Stimulated activated CD8-positive, alpha-beta memory T cell treated with anti-CD3 and anti-CD28 coated beads, Interleukin-12 subunit alpha, Interleukin-12 subunit beta, amount 100 ng/mL, for 1 hour (primary cell): ENCODE data around the gene ST6GALNAC6.
A peak's percentile ranks its signal among the peaks of the same experiment; 100 is the strongest.
"Not testable (repeated sequence)": the region's sequence is repeated elsewhere in the genome, so short reads cannot be mapped to it uniquely, and the experiment has no call there.

Experiments
- DNase-seq: peaks from one replicate; pipeline ENCODE4 v3.0.0-alpha.2; 2020; ENCODE audit warnings: low read depth

ST6GALNAC6 gene

DNA sequence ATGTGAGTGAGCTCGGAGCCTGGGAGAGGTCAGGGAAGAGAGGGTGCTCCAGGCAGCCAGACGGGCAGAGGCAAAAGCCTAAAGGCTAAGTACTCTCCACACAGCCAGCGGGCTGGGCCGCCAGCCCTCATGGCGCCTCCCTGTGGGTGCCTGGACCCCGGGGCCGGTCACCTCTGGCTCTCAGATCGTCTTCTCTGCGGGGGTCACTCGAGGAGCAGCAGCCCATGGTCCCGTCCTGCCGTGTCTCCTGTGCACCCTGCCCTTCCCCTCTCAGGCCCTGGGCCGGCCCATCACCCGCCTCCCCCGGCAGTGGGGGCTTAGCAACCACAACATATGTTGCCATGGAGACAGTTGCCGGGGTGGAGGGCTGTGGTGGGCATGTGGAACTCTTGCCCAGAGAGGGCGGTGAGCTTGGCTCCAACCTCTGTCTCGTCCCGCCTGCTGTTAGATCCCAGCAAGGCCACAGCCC is 26.1 kb downstream of the ST6GALNAC6 start:
- no peak for DNase-seq

DNA sequence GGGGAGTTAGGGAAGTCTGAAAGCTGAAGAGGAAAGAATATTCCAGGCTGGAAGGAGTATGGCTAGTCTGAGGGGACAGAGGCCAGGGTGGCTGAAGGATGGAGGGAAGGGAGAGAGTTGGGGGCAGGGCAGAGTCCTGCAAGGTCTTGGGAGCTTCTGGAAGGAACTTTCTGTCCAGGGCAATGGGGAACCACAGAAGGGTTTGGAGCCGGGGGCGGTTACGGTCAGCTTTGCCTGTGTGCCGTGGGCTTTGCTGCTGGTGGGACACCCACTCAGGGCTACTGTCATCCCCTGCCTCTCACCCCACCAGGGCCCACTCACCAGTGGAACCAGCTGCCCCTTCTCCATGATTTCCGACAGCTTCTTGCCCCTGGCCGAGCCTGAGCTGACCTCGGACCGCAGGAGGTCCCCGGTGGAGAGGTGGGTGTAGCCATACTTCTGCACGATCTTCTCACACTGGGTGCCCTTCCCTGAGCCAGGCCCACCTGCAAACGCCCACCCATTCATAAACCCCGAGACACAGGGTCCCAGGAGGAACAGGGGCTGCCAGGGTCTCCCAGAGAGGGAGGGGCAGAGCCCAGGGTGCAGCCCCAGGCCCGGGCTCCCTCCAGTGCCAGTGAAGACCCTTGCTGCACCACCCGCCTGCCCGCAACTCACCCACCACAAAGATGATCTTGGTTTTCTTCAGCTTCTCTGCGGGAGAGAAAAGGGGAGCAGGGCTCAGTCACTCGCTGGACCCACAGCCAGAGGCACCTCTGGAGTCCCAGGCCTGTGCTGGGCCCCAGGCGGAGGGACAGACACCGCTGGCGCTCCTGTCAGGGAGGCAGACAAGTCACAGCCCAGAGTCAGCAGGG is 26.8 kb downstream of the ST6GALNAC6 start:
- DNase-seq, result no peak

DNA sequence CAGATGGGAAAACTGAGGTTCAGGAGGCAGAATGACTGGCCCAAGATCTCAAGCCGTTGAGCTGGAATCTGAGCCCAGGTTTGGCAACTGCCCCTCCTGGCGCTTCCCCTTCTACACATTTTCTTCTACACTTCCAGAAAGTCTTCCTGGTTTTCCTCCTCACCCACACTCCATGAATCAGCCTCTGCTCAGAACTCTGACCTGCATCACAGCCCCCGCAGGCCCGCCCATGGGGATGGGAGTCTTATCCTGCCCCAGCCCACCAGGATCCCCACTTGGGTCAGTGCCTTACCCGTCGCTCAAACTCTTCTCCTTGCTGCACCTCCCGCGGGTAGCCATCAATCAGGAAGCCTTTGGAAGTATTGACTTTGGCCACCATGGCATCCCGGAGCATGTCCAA is 27.9 kb downstream of the ST6GALNAC6 start:
- DNase-seq, result no peak

DNA sequence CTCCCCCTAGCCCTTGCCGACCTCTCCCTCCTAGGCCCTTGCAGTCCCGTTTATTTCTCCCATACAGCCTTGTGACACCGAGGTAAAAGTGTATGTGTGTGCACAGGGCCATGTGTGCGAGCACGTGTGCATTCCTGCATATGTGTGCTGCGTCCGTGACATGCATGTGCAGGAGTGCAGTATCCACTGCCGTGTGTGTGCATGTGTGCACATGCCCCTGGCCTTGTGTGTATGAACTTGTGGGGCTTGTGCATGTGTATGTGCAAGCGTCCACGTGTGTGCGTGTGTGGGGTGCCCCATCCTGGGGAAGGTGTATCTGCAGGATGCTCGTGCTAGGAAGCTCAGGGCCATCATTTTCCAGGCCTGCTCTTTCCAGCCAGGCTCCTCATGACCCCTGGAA is 28.5 kb downstream of the ST6GALNAC6 start:
- DNase-seq, result no peak

DNA sequence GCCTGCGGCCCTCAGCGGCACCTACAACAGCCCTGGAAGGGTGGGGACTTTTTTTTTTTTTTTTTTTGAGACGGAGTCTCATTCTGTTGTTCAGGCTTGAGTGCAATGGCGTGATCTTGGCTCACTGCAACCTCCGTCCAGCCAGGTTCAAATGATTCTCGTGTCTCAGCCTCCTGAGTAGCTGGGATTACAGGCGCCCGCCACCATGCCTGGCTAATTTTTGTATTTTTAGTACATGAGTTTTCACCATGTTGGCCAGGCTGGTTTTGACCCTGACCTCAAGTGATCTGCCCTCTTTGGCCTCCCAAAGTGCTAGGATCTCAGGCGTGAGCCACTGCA is 29.3 kb downstream of the ST6GALNAC6 start:
- not testable (repeated sequence) for DNase-seq

DNA sequence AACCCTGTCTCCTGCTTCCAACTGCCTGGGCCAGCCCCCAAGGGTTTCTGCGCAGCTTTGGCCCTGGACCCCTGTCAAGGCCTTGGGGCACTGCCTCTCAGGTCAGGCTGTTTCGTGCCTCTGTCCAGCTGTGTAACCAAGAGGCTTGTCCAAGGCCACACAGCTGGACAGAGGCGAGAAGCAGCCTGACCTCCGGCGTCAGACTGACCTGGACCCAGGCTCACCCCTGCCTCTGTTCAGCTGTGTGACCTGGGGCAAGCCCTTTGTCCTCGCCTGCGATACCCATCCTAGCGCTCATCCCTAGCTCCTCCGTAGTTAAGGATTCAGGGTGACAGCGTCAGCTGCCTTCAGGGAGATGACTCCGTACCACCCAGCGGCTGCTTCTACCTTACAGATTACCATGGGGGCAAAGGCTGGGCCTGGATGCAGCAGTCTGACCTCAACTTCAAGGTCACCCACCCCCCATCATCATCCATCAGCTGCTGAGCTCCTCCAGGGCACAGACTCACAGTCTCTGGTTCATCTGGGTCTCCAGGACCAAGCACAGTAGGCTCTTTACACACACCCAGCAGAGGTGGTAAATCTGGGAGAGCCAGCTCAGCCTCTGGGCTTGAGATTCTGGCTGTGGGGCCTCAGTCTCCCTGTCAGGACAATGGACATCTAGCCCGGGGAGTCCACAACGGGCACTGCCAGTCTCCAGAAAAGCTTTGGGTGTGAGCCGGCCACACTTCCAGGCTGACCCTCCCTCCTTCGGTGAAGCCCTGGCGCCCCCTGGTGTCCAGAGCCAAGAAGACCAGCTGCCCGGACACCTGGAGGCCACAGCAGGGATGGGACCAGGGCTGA is 29.9 kb downstream of the ST6GALNAC6 start:
- peak; percentile 68 for DNase-seq

DNA sequence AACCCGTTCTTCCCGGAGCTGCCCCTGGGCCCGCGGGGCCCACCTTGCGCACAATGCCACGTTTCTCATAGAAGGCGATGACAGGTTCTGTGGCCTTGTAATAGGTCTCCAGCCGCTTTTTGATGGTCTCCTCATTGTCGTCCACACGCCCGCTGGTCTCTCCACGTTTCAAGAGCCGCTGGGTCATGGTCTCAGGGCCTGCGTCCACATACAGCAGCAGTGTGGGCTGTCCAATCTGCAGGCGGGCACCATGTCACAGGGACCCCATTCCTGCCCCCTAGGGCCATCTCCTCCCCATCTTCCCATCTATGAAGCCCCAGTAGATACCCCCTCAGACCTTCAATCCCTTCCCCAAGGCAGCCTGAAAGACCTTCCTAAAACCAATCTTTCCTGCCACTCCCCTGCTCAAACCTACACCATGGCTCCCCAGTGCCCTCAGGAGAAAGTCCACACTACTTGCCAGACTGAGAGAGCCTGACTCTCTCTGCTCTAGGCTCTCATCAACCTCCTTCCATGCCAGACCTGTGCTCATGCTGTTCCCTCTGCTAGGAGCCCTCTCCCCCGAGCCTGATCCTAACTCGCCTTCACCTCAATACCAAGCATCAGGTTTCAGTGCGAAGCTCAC is 31.0 kb downstream of the ST6GALNAC6 start:
- no peak for DNase-seq

DNA sequence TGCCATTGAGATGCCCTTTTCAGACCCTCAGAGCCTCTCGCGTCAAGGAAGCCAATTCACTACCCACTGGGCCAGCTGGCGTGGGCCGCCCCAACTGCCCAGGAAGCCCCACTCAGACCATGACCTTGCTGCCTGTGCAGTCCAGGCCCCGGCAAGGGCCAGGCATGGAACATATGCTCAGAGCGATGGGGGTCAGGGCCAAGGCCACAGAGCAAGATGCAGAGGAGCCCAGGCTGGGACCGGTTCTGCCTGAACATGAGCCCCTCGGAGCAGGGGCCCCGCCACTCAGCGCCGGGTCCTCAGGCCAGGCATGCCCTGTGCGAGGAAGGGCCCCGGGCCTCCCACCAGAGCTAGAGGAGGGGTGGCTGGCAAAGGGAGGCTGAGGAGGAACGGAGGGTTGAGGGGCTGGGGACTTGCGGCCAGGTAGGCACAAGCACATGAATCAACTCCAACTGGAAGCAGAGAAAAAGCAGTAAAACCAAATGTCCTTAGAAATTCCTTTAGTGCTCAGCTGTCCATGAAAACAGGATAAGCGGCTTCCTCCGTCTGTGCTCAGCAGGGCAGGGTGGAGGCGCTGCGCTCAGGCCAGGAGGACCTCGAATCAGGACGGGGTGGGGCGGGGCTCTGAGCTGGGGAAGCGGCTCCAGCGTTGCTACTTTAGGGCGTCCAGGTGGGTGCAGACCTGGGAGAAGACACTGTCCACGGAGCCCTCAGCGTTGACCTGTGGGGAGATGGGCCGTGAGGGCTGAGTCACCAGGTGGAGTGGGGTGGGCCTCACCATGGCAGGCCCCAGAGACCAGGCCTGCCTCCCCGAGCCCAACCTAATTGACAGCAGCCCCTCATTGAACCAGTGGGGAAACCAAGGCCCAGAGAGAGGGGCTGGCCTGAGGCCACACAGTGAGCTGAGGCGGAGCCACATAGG is 31.8 kb downstream of the ST6GALNAC6 start:
- no peak for DNase-seq

DNA sequence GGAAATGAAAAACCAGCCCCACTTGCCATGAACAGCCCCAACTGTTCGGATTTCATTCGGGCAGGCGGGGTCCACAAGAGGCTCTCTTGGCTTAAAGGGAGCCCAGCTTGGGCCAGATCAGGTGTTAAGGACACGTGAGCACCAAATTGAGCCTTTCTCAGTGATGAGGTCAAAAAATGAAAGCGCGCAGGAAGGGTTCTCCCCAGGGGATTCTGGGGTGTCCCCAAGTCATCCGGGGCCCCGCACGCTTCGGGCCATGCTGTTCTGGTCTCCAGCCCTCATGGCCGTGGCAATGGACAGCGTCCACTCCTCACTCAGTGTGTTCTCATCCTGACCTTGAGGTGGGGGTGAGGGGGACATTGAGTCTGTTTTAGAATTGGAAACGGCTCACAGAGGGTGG is 32.9 kb downstream of the ST6GALNAC6 start:
- DNase-seq, result no peak

DNA sequence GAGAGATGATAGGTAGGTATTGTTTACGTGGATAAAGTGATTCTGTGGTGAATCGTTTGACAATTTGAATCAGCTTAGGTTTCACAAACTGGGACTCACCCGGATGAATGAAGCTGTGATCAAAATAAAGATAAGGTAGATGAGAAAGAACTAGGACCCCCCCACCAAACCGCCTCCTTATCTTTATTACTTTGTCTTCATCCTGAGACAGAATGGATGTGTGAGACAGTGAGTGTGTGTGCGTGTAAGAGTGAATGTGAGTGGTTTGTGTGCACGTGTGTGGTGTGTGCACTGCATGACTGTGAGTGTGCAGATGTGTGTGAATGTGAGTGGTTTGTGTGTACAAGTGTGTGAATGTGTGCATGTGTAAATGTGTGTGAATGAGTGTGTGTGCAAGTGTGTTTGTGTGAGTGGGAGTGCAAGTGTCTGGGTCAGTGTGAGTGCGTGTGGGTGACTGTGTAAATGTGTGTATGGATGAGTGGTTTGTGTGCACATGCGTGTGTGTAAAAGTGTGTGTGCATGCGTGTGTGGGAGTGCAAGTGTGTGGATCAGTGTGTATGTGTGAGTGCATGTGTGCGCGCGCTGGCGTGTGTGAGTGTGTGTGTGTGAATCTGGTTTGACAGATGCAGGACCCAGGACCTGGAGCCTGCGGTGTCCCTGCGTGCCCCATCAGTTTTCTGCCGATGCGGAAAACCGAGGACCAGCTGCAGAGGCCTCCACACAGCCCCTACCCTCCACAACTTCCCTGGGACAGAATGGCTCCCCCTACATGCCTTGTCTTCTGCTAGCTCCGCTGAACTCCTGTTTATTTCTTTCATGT is 33.5 kb downstream of the ST6GALNAC6 start:
- DNase-seq, result no peak

DNA sequence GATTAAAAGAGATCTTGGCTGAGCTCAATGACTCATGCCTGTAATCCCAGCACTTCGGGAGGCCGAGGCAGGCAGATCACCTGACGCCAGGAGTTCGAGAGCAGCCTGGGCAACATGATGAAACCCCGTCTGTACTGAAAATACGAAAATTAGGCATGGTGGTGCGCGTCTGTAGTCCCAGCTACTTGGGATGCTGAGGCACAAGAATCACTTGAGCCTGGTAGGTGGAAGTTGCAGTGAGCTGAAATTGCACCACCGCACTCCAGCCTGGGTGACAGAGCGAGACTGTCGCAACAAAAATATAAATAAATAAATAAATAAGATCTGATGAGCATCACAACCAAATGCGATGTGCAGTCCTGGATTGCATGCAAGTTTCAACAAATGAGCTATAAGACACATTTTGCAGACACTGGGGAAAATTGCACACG is 36.2 kb downstream of the ST6GALNAC6 start:
- DNase-seq, result no peak

DNA sequence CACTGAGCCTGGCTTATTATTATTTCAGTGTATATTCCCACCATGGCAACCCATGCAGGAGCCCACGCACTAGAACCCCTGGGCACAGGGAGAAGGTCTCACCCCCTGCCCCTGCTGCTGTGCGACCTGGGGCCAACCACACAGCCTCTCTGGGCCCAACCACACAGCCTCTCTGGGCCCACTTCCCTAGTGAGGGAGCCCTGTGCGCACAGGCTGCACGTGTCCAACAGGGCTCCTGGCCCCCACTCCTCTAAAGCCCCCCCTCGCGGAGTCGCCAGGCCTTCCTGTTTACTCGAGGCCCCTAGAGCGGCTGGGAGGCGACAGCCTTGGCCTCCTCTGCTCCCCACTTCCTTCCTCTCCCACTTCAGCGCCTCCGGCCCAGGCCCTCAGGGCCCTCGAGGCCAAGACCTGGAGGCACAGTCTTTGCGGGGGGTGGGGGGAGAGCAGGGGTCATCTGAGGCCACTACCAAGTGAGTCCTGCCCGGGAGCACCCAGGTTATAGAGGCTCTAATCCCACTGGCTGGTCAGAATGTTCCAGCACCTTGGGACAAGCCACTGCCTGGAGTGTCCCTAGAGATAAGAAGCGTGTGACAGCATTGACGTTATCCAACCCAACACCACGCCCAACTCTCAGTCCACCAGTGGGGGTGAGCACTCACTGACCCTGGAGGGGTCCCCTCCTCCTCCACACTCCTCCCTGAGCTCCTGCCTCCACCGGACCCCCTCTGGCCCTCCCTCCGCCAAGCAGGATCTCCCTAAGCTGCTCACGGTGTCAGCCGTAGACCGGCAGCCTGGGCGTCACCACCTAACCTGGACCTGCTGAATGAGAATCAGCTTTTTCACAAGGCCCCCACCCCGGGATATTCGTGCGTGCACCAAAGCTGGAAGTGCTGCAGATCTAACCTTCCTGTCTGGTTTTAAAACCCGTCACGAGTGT is 37.1 kb downstream of the ST6GALNAC6 start:
- DNase-seq, result peak; percentile 38

DNA sequence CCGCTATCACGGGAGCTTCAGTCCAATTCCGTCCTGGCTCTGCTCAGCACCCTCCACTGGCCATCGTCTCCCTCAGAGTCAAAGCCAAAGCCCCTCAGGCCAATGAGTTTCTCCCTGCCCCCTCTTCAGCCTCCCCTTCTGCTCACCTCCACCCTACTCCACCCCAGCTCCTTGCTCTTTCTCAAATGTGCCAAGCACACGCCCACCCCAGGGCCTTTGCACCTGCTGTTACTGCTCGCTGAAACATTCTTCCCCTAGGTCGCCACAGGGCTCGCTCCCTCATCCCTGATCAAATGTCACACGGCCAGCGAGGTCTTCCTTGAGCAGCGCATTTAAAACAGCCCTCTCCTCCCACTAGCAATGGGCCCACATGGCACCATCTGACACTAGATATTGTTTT is 38.6 kb downstream of the ST6GALNAC6 start:
- no peak for DNase-seq

DNA sequence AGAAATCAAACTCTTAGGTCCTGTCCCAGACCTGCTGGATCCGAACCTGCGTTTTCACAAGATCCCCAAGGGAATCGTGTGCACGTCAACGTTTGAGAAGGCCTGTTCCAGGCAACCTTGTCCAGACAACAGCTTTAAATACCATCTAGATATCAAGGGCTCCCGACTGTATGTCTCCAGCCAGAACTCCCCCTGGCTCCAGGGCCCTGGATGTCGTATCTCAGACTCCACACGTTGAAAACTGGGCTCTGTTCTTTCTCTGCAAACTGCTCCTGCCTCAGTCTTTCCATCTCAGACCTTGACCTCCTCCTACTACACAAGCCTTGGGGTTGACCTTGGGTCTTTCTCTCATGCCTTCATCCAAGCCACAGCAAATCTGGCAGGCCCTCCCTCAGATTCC is 39.1 kb downstream of the ST6GALNAC6 start:
- DNase-seq, result no peak

DNA sequence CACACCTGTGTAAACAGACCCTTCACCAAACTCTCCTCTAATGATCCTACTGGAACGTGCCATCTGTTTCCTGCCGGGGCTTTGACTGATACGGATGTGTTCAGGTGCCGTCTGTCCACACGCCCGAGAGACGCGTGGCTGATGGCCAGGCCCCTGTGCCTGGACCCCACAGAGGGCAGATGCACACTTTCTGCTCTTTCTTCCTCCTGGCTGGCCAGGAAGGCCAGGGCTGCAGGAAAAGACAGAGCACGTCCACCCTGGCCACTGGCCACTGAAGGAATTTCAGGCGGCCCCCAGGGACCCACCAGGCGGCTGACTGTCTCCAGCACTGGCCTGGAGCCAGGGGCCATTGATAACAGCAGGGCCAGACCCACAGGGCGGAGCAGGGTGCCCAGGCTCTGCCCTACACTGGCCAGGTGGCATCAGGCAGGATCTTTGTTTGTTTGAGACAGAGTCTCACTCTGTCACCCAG is 41.3 kb downstream of the ST6GALNAC6 start:
- DNase-seq, result no peak

DNA sequence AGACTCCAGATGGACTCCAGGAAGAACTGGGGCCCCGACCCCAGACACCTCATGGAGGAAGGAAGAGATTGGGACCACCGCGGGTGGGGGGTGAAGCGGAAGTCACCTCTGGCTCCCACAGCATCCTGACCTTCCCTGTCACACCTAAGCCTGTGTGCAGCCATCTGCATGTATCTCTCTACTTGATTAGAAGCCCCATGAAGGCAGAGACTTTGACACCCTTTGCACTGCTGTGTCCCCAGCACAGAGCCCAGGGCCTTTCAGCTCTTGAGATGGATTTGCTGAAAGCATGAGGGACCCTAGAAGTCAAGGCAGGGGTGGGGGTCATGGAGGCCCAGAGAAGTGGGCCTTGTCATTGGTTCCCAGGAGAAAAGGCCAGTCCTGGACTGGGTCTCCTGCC is 42.1 kb downstream of the ST6GALNAC6 start:
- no peak for DNase-seq

DNA sequence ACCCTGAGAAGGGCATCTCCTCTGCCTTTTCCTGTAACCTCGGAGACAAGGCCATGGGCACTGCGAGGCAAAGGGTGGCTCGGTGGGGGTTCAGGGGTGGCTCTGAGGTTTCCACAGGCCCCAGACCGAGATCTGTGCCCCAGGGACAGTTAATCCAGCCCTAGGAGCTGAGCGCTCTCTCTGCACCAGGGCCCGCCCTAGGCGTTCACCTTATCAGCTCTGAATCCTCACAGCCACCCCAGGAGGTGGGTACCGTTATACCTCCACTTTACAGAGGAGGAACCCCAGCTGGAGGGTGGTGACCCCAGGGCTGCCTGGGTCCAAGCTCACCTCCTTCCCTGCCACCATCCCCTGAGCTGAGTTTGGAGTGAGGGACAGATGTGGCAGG is 42.7 kb downstream of the ST6GALNAC6 start:
- DNase-seq, result no peak

DNA sequence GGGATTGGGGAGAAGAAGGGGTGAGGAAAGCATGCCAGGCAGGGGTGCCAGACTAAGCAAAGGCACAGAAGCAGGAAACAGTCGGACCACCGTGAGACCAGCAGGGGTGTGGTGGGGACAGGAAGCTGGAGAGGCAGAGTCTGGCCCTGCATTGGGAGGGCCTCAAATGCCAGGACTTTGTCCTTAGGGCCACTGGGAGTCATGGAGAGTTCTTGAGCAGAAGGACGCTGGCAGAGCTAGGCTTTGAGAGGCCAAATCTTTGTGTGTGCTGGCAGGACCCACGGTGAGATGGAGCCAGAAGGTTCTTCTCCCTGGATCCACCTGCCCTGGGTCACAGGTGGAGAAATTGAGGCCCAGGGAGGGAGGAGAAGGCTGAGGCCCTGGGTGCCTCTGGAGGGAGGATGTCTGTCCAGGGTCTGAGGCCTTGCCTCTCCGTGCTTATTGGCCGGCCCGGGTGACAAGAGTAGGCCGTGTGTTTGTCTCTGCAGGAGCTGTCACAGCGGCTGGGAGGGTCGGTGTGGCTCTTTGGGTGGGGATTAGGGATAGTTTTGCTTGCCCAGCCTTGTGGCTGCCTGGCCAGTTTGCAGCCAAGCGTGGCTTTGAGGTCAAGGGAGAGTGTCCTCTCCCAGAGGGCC is 43.2 kb downstream of the ST6GALNAC6 start:
- DNase-seq, result no peak

DNA sequence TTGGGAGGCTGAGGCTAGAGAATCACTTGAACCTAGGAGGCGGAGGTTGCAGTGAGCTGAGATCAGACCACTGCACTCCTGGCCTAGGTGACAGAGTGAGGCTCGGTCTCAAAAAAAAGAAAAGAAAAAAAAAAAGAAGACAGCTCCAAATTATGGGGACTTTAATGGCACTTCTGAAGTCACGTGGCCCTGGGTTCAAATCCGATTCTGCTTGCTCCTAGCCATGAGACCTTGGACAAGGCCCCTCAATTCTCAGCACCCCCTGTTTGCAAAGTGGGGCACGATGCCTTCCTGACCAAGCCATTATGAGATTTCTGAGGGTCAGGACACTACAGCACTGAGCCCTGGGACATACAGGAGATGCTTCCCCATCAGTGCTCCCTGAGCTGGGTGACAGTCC is 43.9 kb downstream of the ST6GALNAC6 start:
- DNase-seq, result no peak
